OCI-LY7 (cell line): Measurements from ENCODE around the gene GRM4. TPM values are rescaled to one million over a fixed set of nuclear protein-coding genes. Genes with fewer than 3 reads are reported as not detected.

Experiments used
- BruUV-seq: library from RNA; stranded (reverse); fragments of 400-500 nt; replicated peaks from 2 replicates; lab custom pipeline; 2021; lab: Mats Ljungman, UMichigan
- CTCF ChIA-PET: fragments of 300-600 bp; sonication (Branson Sonifier 250); formaldehyde crosslinking; loops from one replicate; lab custom pipeline; 2022; ENCODE audit warnings: antibody characterized with exemption; ENCODE audit not compliant: unreplicated experiment; lab: Charles Lee
- POLR2A ChIA-PET: fragments of 300-600 bp; sonication (Branson Sonifier 250); formaldehyde crosslinking; loops from one replicate; lab custom pipeline; 2022; ENCODE audit warnings: antibody characterized with exemption; lab: Charles Lee
- DNase-seq: peaks from one replicate; pipeline ENCODE4 v3.0.0-alpha.2; 2015; ENCODE audit warnings: low spot score
- H2AFZ ChIP-seq: fragments of 200-600 bp; sonication (generic), shearing (Covaris generic); 2 replicates; pipeline ENCODE4 v1.6.1; 2014; ENCODE audit warnings: mild to moderate bottlenecking, antibody characterized with exemption, low read length, moderate library complexity
- H3K27ac ChIP-seq: fragments of 200-600 bp; sonication (generic); 2 replicates; pipeline ENCODE4 v1.5.1; 2014; ENCODE audit warnings: mixed run types, low read depth, mild to moderate bottlenecking, moderate library complexity, low read length, inconsistent platforms; ENCODE audit not compliant: poor library complexity, severe bottlenecking
- H3K36me3 ChIP-seq: fragments of 200-600 bp; sonication (generic); 2 replicates; pipeline ENCODE4 v1.6.1; 2014; ENCODE audit warnings: mild to moderate bottlenecking, antibody characterized with exemption, low read length, moderate library complexity, mixed read lengths; ENCODE audit not compliant: insufficient read depth
- H3K4me1 ChIP-seq: fragments of 200-600 bp; sonication (generic); 2 replicates; pipeline ENCODE4 v1.5.1; 2014; ENCODE audit warnings: mild to moderate bottlenecking, low read length; ENCODE audit not compliant: insufficient read depth, poor library complexity, severe bottlenecking
- H3K4me2 ChIP-seq: fragments of 200-600 bp; sonication (generic); 2 replicates; pipeline ENCODE4 v1.6.1; 2014; ENCODE audit warnings: mild to moderate bottlenecking, low read length
- H3K4me3 ChIP-seq: fragments of 200-600 bp; sonication (generic); 2 replicates; pipeline ENCODE4 v1.5.1; 2014; ENCODE audit warnings: mild to moderate bottlenecking, low read depth, low read length; ENCODE audit not compliant: poor library complexity, severe bottlenecking
- H3K79me2 ChIP-seq: fragments of 200-600 bp; sonication (generic); 2 replicates; pipeline ENCODE4 v1.6.1; 2016; ENCODE audit warnings: low read depth, mild to moderate bottlenecking, low read length, moderate library complexity, mixed read lengths; ENCODE audit not compliant: insufficient read depth
- H3K9me2 ChIP-seq: fragments of 200-600 bp; sonication (generic); 2 replicates; pipeline ENCODE4 v1.6.1; 2016; ENCODE audit warnings: mild to moderate bottlenecking, low read length, mixed read lengths; ENCODE audit not compliant: insufficient read depth
- H3K9me3 ChIP-seq: fragments of 200-600 bp; sonication (generic); 2 replicates; pipeline ENCODE4 v1.6.1; 2014; ENCODE audit warnings: mild to moderate bottlenecking, mixed run types, low read length, mixed read lengths
- H4K20me1 ChIP-seq: fragments of 200-600 bp; sonication (generic); 2 replicates; pipeline ENCODE4 v1.6.1; 2014; ENCODE audit warnings: mild to moderate bottlenecking, antibody characterized with exemption, low read length, moderate library complexity, mixed read lengths; ENCODE audit not compliant: insufficient read depth
- CTCF ChIP-seq: fragments of 200-600 bp; sonication (generic); conservative IDR thresholded peaks from 2 replicates; pipeline ENCODE4 v1.5.1; 2014; ENCODE audit warnings: mild to moderate bottlenecking, antibody characterized with exemption, low read length, moderate library complexity, mixed read lengths
- EZH2phosphoT487 ChIP-seq: fragments of 200-600 bp; sonication (generic); IDR thresholded peaks from 2 replicates; pipeline ENCODE4 v1.6.1; 2018; ENCODE audit warnings: low read depth, borderline replicate concordance, mild to moderate bottlenecking, mixed run types, antibody characterized with exemption, low read length, moderate library complexity, mixed read lengths
- intact Hi-C: fragments of 100-400 bp; cut with micrococcal nuclease; formaldehyde crosslinking; loops from one replicate; pipeline ENCODE4 v1.10.0; 2022; ENCODE audit not compliant: unreplicated experiment
- total RNA-seq, 2 experiments: library from RNA; depleted of rRNA in 1 of 2; stranded (reverse); fragments of >200 nt in 1 of 2; shearing (Covaris generic) in 1 of 2; gene quantifications; 2 replicates each; pipeline ENCODE4 v1.2.3, GENCODE V29; 2014 to 2022

GRM4 gene
- total RNA-seq, 2 experiments from 2014 or later, result 0.73 to 1.3 TPM

GRCh38 chr6:34106421-34106820, 39.5 kb downstream of the GRM4 start:
- intact Hi-C loops, result no loop called here
- Histone ChIP-seq H3K4me1 (no peaks in the 10 kb centered on the region), H3K36me3 (no peaks in the 10 kb centered on the region), H4K20me1 (no peaks in the 10 kb centered on the region), H3K27ac (no peak overlapping the region), H3K4me3 (no peak overlapping the region), H3K9me2 (no peaks in the 10 kb centered on the region), H3K4me2 (no peak overlapping the region), H3K9me3 (no peaks in the 10 kb centered on the region), H3K79me2 (no peaks in the 10 kb centered on the region), H2AFZ (no peak overlapping the region)
- no peak for TF ChIP-seq CTCF
- no peak for TF ChIP-seq EZH2phosphoT487
- no peak for DNase-seq
- ChIA-PET CTCF (no interaction called here), POLR2A (interaction anchor here (0.6 kb wide), 1 partner anchor 20 kb away, joined by 4 read pairs; no protein-coding TSS in a partner anchor)
- no TSS peak for BruUV-seq

DNA sequence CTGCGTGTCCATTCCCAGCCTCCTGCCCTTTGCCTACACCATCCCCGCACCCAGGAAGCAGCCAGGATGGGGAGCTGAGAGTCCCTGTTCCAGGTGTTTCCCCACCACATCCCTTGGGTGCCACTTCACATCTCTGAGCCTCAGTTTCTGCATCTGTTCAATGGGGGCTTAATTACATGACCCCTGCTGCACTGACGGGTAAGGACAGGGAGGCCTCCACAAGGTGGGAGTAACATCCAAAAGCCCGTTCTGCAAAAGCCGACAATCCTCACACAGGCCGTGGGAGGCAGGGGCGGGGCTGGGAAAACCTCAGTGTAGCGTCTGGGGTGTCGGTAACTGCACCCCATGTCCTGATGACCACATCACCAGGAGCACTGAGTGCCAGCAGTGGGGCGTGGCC, 41.3 kb downstream of the GRM4 start:
- CTCF ChIA-PET, result no interaction called here
- H4K20me1 ChIP-seq, result no peaks in the 10 kb centered on the region
- H3K4me3 ChIP-seq, result no peak overlapping the region

More for the DNA sequence above, 41.3 kb downstream of the GRM4 start:
- H3K79me2 ChIP-seq, result no peaks in the 10 kb centered on the region
- intact Hi-C loops, result no loop called here
- POLR2A ChIA-PET, result no interaction called here
- H2AFZ ChIP-seq, result no peak overlapping the region
- no peaks in the 10 kb centered on the region for H3K9me3 ChIP-seq
- no peak overlapping the region for H3K4me2 ChIP-seq
- no peaks in the 10 kb centered on the region for H3K36me3 ChIP-seq
- no peak overlapping the region for H3K27ac ChIP-seq
- no peaks in the 10 kb centered on the region for H3K4me1 ChIP-seq
- DNase-seq, result no peak
- BruUV-seq, result no TSS peak
- TF ChIP-seq CTCF (no peak), EZH2phosphoT487 (no peak)
- H3K9me2 ChIP-seq, result no peaks in the 10 kb centered on the region
